ENCODE results near the gene MYO1G. TPM values are rescaled to one million over a fixed set of nuclear protein-coding genes. Genes with fewer than 3 reads are reported as not detected.

MYO1G gene
- total RNA-seq, 1 donor from 2014 or later = 36.3 TPM

DNA sequence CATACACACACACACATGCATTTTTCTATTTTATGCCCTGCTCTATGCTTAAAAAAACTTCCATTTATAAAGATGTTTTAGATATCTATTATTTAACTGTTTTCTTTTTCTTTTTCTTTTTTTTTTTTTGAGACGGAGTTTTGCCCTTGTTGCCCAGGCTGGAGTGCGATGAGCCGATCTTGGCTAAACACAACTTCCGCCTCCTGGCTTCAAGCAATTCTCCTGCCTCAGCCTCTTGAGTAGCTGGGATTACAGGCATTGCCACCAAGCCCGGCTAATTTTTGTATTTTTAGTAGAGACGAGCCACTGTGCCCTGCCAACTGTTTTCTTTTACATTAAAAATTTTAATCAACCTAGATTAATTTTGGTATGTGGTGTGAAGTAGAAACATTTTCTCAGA is 47.9 kb downstream of the MYO1G start:
- no peaks in the 10 kb centered on the region for H3K9me3 ChIP-seq
- H3K27ac ChIP-seq = no peak overlapping the region
- no peak for ATAC-seq
- H3K4me3 ChIP-seq = no peak overlapping the region
- H3K36me3 ChIP-seq = no peaks in the 10 kb centered on the region
- no peaks in the 10 kb centered on the region for H3K27me3 ChIP-seq (ENCODE audit: low read depth)
- intact Hi-C loops (cut with DNase I) = no loop called here
- TF ChIP-seq, protein P1, sequence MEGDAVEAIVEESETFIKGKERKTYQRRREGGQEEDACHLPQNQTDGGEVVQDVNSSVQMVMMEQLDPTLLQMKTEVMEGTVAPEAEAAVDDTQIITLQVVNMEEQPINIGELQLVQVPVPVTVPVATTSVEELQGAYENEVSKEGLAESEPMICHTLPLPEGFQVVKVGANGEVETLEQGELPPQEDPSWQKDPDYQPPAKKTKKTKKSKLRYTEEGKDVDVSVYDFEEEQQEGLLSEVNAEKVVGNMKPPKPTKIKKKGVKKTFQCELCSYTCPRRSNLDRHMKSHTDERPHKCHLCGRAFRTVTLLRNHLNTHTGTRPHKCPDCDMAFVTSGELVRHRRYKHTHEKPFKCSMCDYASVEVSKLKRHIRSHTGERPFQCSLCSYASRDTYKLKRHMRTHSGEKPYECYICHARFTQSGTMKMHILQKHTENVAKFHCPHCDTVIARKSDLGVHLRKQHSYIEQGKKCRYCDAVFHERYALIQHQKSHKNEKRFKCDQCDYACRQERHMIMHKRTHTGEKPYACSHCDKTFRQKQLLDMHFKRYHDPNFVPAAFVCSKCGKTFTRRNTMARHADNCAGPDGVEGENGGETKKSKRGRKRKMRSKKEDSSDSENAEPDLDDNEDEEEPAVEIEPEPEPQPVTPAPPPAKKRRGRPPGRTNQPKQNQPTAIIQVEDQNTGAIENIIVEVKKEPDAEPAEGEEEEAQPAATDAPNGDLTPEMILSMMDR (IDR thresholded peaks at IDR 0.05) = no peak
- no peaks in the 10 kb centered on the region for H3K4me1 ChIP-seq
- DNase-seq = no peak

DNA sequence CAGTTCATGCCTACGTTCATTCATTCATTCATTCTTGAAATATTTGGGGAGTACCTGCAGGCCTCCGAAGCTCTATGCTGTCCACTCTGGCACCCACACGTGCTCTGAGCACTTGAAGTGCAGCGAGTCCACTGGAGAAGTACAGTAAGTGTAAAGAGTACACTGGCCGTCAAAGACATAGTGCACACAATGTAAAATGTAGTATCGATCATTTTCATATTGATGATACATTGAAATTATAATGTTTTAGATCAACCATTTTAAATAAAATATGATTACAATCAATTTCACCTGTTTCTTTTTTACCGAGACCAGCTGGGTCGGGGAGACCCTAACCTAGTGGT is 56.5 kb downstream of the MYO1G start:
- TF ChIP-seq, protein P1 (IDR thresholded peaks at IDR 0.05) = no peak
- Histone ChIP-seq H3K9me3 (no peaks in the 10 kb centered on the region), H3K27me3 (ENCODE audit: low read depth) (no peaks in the 10 kb centered on the region), H3K4me3 (no peak overlapping the region), H3K4me1 (peaks cover 7% of the 10 kb centered on the region), H3K36me3 (no peaks in the 10 kb centered on the region), H3K27ac (no peak overlapping the region)
- DNase-seq (no peak), ATAC-seq (peak in 1 of 2 donors; percentile 40)
- intact Hi-C loops (cut with DNase I) = loop anchor here (5.0 kb wide), 1 partner anchor 65 kb away; no protein-coding TSS in a partner anchor

DNA sequence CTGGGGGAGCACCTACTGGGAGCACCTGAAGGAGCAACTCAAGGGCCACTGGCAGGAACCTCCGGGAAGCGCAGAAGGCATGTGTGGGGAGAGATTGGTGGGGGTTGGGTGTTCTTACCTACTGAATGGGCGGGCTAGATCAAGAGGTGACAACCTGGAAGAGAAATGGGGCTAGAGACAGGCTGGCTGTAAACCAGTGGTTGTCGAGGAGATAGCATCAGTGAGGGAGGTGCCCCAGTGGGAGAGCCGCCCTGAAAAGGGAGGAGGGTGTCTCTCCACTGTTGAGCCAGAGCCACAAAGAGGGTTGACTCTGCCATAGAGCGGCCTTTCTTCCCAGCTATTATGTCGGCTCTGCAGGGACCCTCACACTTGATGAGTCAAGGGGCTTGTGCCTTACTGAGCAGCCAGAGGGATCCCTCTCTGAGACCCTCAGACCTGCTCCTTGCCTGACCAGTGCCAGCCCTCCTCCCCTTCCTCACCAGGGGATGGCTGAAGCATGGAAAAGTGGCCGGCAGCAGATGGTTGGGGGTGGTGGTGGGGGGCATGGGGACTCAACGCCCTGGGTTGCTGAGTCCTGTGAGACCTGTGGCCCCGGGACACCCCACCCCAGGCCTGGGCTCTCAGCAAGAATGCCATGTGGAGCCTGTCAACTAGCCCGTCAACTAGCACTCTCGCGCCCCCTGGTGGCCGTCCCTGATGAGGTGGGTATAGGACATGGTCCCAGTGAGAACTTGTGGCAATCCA is 57.0 kb downstream of the MYO1G start:
- Histone ChIP-seq H3K27me3 (ENCODE audit: low read depth) (no peaks in the 10 kb centered on the region), H3K27ac (no peak overlapping the region), H3K4me1 (peaks cover 7% of the 10 kb centered on the region), H3K4me3 (no peak overlapping the region), H3K9me3 (no peaks in the 10 kb centered on the region), H3K36me3 (no peaks in the 10 kb centered on the region)
- intact Hi-C loops (cut with DNase I) = loop anchor here (5.0 kb wide), 1 partner anchor 64 kb away; no protein-coding TSS in a partner anchor
- TF ChIP-seq, protein P1 (IDR thresholded peaks at IDR 0.05) = peak; percentile 94
- DNase-seq = peak; percentile 95
- peak; percentile 97 to 98 for ATAC-seq

DNA sequence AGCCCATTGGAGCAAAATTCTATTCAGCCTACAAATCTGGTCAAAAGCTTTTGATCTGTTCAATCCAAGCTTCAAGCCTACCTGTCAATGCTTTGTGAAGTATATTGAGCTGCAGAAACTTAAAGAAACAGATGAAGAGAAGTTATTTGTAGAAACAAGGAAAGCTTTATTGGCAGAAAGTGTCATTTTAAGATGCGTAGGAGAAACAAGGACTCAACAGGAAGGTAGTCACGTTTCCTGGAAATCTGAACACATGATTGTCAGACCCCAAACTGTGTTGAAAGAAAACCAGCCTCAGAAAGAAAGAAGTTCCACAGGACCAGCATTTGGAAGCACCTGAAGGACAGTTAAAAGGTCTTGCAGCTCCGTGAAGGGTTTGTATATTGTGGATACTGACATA is 58.7 kb downstream of the MYO1G start:
- intact Hi-C loops (cut with DNase I) = loop anchor here (5.0 kb wide), 1 partner anchor 63 kb away; no protein-coding TSS in a partner anchor

DNA sequence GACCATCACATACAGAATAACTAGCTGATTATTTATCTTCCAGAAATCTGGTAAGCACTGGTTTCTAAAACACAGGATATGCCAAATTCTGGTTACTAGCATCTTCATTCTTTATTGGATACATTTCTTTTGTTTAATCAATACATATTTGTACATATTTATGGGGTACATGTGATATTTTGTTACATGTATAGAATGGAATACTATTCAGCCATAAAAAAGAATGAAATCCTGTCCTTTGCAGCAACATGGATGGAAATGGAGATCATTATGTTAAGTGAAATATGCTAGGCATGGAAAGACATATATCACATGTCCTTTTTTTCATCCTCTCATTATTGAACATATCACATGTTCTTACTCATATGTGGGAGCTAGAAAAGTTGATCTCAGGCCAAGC is 60.8 kb downstream of the MYO1G start:
- H3K4me3 ChIP-seq = no peak overlapping the region
- peaks cover 7% of the 10 kb centered on the region for H3K4me1 ChIP-seq
- no peaks in the 10 kb centered on the region for H3K9me3 ChIP-seq
- no peaks in the 10 kb centered on the region for H3K36me3 ChIP-seq
- no peak overlapping the region for H3K27ac ChIP-seq
- no peaks in the 10 kb centered on the region for H3K27me3 ChIP-seq (ENCODE audit: low read depth)
- TF ChIP-seq, protein P1 (IDR thresholded peaks at IDR 0.05) = no peak
- DNase-seq (no peak), ATAC-seq (no peak)
- intact Hi-C loops (cut with DNase I) = no loop called here

More for the DNA sequence above, 58.7 kb downstream of the MYO1G start:
- Histone ChIP-seq H3K27ac (no peak overlapping the region), H3K4me3 (no peak overlapping the region), H3K36me3 (no peaks in the 10 kb centered on the region), H3K4me1 (peaks cover 7% of the 10 kb centered on the region), H3K9me3 (no peaks in the 10 kb centered on the region), H3K27me3 (ENCODE audit: low read depth) (no peaks in the 10 kb centered on the region)
- TF ChIP-seq, protein P1 (IDR thresholded peaks at IDR 0.05) = no peak
- no peak for ATAC-seq
- DNase-seq = no peak

Data from lower lobe of right lung (tissue), 2 donors.